DOHH2 (cell line): ENCODE data around the gene PSTPIP1.

Experiments
- CTCF ChIP-seq: fragments of 200-600 bp; sonication (generic); IDR thresholded peaks from one replicate; pipeline ENCODE4 v1.5.1; 2014; ENCODE audit warnings: antibody characterized with exemption, mild to moderate bottlenecking, low read depth, low read length; ENCODE audit not compliant: poor library complexity, severe bottlenecking
- EZH2phosphoT487 ChIP-seq: fragments of 200-600 bp; sonication (generic); IDR thresholded peaks from 2 replicates; pipeline ENCODE4 v1.6.1; 2017; ENCODE audit warnings: borderline replicate concordance, mild to moderate bottlenecking, antibody characterized with exemption, low read length, moderate library complexity, mixed read lengths

- TF ChIP-seq CTCF = no peak
- no peak for TF ChIP-seq EZH2phosphoT487
These were observed 47.5 kb downstream of the PSTPIP1 start for GRCh38 chr15:77042245-77042919.
